ENCODE measurements around the gene GPR141.

Gene GPR141

DNA sequence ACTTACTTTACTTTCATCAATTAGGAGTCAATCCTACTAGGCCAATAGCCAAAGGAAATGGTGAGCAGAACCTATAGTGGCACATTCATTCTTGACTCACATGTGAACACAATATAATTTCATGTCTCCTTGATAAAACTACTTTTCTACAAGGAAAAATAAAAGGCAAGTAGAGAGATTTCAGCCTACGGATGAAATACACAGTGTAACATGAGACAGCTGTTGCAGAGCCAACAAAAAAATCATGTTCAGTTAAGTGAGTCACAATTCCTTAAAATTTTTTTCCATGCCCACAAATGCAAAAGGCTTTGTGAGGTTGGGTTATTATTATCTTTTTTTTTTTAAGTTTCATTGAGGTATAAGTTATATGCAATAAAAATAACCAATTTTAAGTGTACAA, 54.8 kb downstream of the GPR141 start:
- DNase-seq = no peak

DNA sequence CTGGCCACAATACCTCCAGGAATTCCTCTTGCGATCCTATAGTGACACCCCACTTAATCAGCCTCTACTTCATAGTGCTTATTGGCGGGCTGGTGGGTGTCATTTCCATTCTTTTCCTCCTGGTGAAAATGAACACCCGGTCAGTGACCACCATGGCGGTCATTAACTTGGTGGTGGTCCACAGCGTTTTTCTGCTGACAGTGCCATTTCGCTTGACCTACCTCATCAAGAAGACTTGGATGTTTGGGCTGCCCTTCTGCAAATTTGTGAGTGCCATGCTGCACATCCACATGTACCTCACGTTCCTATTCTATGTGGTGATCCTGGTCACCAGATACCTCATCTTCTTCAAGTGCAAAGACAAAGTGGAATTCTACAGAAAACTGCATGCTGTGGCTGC, 56.8 kb downstream of the GPR141 start:
- no peak for DNase-seq

DNA sequence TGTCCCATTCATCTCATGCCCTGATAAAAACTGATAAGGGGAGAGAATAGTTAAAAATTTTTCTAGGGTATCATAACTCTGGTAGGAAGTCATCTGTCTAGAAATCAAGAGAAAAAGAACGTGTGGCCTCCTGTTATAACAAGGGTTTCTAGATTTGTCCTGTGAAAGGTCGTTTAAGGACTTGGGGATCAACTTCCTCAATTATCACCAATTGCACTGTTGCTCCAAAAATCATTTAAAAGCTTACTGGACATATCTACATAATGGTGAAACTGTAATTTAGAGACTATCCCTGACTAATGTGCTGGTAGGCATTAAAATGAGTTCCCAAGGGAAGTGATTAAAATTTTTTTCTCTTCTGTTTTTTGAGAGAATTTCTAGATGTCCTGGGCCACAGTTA, 58.2 kb downstream of the GPR141 start:
- no peak for DNase-seq

DNA sequence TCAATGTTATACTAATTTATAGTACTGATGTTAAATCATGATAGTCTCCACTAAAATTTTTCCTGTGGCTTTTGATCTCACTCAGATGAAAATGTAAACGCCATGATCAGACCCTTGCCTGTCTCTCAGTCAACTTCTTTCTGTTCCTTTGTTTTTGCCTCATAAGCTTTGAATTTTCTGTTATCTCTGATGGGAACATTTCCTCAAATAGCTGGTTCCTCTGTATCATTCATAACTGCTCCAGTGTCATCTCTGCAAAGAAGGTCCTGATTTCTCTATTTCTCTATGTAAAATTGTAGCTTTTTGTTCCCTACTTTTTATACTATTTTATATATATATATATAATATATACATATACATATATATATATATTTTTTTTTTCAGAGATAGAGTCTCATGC, 67.5 kb downstream of the GPR141 start:
- DNase-seq = no peak

DNA sequence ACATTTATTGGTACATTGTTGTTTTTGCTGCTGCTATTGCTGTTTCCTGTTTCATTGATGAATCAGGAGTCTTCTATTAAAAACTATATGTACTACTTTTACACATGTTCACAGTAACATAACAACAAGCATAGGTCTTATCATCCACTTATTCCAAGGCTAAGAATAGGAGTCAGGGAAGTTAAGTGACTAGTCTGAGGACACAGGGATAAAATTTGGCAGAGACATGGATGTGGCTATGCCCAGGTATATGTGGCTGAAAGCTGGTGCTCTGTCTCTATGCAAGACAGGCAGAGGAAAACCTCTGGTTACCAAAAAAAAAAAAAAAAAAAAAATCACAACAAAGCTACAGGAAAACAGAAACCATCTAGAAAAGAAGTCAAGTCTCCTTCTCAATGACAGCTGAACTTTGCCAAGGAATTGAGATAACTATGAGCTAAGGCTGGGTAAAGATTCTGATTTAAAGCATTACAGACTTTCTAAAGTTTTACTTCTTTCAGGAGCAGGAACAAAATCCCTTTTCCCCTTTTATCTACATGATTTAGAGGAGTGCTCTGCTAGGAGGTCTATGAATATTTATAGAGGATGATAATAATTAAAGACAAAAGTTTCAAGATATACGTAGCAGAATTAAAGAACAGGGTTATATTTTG, 70.0 kb downstream of the GPR141 start:
- no peak for DNase-seq

DNA sequence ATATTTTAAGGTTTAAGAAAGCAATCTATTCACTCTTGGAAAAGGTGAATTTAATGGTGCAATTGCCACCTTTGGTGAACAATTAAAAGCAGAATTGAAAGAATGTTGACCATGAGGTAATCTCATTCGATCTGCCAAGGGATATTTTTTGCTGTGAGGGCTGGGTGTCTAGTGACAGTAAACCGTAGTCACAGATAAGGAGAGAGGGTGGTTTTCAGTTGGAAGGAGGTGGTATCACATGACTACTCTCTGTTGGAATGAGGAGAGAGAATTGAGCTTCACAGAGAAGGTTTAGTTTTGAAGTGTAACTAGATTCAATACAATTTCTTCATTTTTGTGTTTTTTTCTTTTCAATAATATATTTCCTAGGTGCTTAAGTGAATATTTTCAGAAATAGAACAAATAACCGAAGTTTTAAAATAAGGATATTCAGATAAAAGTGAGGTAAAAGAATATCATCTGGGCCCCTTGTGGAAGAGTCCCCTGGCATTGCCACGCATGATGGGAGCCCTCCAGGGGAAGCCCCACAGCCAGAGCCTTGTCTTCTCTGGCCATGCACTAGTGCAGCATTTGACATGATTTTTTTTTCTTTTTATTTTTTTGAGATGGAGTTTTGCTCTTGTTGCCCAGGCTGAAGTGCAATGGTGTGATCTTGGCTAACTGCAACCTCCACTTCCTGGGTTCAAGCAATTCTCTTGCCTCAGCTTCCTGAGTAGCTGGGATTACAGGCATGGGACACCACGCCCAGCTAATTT, 73.4 kb downstream of the GPR141 start:
- DNase-seq = no peak

DNA sequence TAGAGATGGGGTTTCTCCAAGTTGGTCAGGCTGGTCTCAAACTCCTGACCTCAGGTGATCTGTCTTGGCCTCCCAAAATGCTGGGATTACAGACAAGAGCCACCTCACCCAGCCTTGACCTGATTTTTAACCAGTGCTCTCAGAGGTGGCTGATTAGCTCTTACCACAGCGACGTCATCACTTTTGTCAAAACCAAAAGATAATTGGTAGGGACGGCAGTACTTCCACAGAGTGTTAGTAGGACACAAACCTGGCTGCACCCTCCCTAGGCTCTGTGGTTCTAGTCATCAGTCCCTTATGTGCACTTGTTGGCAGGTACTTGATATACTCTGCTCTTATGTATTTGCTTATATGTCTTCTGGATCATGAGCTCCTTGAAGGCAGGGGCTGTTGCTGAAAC, 74.0 kb downstream of the GPR141 start:
- no peak for DNase-seq

DNA sequence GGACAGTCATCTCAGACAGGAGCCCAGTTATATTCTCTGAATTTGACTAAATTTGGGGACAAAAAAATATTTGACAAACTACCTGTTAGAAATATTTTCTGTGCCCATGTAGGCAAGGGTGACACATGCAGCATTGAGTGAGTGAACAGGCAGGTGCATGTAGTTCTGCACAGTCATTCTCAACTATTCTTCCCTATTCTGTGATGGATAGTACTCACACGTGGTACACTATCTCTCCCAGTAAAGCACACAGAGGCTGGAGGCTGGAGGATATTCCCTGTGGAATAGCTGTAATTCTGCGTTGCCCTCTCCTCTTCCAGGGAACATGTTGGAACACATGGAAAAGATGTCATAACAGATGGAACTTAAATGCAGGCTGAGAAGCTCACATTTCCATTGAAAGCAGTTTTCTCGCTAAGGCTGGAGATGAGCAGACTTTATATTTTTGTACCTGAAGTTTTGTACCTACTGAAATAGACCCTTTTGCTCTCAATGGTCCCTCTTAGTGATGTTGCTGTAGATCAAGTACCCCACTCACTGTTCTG, 75.0 kb downstream of the GPR141 start:
- no peak for DNase-seq

DNA sequence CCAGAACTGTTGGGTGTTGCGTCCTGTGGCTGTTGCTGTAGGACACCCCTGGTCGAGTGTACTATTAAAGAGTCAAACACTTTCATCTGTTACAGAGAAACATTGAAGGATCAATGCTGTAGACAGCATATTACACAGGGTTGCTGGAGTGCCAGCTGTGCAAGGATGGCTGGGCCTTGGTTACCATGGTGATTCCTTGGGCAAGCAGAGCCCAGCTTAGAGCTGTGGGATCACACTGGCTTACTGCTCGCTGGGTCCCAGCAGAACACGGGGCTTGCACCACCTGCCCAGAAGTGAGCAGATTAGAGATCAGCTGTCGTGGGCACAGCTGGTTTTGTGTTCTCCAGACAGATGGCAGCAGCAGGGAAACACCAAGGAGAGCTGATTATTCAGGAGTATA, 76.0 kb downstream of the GPR141 start:
- DNase-seq = no peak

DNA sequence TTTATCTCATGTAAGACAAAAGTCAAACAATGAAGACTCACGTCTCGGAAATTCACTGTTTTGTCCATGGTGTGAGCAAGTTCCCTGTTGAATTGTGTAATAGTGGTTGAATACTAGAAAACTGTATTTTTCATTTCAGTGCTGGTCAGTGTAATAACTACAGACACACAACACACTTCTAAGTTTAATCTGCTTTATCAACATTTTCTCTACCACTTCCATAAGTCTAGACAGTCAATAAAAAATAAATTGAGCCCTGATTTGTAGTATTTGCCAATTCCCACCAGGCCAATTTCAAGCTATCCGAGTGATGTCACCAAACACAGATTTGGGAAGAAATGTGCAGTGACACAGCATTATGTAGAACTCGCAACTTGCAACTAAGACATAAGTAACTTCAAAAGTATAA, 81.9 kb downstream of the GPR141 start:
- no peak for DNase-seq

DNA sequence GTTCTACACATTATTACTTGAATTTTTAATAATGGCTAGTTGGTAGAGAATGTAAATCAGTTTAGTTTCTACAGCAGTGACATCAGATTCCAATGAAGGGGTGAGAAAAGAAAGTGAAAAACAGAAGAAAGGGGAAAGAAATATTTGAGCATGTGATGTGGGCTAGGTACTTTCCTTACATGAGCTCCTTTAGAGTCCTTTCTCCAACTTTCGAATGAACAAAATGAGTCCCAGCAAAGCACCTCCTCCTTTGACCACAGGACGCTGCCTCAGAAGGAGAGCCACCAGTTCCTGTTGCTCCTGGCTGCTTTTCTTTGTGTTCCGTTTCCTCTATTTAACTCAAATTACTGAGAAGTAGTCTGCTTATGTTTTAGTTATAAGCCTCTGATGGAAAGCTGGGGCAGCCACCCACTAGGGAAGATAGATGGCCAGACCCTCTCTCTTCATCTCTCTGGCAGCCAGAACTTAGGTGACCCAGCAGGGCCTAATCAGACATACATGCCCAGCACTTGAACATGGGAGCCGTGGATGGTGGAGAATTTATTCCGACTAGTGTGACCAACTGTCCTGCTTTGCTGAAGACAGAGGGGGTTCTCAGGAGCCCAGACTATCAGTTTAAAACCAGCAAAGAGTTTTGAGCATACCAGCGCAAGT, 82.4 kb downstream of the GPR141 start:
- no peak for DNase-seq

DNA sequence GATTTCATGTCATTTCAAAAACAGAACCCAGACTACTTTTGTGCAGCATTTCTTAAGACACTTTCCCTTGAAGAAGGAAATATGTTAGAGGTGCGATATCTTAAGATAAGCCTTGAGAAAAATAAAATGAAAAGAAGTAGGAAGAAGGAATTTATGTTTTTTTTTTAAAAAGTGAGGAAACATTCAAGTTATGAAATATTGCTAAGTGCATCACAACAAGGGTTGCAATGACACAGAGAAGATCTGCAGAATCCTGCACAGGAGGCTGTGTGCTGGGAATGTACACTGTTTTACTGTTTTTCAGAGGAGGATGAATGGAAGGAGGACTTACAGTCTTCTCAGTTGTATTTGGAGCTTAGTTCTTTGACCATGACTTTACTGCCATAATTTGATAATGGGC, 85.0 kb downstream of the GPR141 start:
- DNase-seq = no peak

DNA sequence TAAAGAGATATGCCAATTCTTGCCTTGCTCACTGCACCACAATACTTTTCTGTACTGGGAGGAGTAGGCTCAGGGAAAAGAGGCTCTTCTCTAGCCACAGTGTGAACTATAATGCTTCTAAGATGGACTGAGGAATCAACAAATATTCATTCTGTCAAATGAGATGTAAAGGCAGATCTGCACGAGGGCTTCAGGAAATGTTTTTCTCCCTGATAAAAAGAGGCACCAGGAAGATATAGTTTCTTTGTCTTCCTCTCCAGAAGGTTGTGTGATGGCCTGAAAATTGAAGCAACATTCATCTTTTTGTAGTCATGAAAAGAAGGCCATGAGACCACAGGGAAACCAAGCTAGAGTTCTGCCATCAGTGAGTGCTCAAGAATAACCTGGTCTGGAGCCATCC, 85.7 kb downstream of the GPR141 start:
- DNase-seq = no peak

DNA sequence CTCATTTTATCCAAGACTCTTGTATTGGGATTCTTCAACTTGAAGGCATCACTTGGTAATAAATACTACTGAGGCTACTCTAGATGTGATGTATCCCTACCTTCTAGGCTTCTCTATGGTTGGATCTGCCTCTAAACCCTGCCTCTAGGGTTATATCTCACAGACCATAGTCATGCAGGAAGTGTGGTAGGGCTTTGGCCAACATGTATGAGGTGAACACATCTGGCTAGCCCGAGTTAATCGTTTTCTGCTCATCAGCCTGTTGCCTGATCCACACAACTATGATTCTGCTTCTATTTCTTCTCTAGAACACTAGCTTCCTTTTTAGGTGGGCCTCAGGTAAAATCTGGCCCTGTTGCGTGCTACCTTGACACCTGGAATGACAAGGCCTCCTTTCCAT, 86.2 kb downstream of the GPR141 start:
- DNase-seq = no peak

DNA sequence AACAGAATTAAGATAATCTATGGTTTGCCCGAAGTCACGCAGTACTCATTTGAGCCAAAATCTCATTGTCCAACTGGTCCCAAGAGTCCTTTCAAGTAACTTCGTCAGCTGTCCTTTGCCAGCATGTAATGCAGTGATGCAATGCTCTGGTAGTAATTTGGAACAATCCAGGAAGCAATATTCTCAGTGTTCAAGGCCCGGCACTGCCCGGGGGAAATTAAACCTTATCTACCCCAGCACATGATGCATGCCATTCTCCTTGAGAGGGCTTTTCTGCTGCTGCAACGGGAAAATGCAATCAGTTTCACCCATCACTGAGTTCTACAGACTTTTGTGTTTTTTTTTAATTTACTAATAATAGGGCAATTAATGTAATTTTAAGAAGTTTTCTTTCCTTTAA, 87.3 kb downstream of the GPR141 start:
- DNase-seq = no peak

DNA sequence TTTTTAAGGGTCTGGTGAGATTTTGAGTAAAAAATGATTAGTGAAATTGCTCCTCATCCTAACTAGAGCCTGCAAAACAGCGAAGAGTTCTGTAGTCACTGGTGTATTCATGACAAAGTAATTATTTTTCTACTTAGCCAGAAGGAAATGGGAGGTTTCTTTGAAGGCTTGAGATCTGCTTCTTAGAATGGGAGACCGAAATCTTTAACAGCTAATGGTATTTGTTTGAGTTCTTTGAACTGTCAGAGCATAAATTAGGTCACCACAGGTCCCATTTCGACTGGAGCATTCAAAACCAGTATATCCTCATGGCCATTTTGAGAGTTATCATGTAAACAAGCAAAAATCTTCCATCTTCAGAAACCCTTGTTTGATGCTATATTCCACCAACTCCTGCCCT, 87.8 kb downstream of the GPR141 start:
- no peak for DNase-seq

DNA sequence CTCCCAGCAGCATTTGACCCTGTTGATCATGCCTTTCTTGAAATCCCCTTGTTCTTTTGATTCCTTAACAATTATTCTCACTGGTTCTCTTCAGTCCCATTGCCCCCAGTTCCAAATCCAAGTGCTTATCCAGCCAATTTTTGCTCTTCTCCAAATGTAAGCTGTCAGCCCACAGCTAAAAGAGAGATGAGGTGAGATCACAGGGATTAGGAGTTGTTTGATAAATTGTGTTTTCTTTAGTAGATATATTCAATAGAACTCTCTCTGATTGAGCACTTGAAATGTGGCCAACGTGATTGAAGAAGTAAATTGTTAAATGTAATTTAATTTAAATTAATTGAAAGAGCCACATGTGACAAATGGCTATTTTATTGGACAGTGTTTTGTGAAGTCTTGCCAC, 88.2 kb downstream of the GPR141 start:
- DNase-seq = no peak

DNA sequence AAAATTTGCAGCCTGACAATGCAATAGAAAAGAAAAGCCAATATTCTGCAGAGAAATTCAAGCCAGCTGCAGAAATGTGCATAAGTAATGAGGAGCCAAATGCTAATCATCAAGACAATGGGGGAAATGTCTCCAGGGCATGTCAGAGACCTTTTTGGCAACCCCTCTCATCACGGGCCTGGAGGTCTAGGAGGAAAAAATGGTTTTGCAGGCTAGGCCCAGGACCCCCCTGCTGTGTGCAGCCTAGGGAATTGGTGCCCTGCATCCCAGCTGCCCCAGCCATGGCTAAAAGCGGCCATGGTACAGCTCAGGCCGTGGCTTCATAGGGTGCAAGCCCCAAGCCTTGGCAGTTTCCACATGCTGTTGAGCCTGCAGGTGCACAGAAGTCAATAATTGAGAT, 92.4 kb downstream of the GPR141 start:
- DNase-seq = no peak

DNA sequence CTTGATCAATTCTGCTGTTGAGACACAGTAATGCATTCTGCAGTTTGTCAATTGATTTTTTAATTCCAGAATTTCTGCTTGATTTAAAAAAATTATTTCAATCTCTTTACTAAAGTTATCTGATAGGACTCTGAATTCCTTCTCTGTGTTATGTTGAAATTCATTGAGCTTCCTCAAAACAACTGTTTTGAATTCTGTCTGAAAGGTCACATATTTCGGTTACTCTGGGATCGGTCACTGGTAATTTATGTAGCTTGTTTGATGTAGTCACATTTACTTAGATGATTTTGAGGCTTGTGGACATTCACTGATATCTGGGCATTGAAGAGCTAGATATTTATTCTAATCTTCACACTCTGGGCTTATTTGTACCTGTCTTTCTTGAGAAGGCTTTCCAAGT, 97.6 kb downstream of the GPR141 start:
- DNase-seq = no peak

DNA sequence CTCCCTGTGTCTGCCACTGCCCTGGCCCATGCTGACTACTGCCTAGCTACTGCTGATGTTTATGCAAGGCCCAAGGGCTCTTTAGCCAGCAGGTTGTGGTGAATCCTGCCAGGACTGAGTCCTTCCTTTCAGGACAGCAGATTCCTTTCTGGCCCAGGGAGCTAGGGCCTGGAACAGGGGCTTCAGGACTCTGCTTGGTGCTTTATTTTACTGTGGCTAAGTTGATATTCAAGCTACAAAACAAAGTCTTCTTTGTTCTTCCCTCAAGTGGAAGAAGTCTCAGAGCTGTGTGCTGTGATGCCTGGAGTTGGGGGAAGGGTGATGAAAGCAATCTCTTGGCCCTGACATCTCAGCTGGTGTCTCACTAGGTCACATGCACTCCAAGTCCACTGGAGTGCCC, 98.6 kb downstream of the GPR141 start:
- no peak for DNase-seq

DNA sequence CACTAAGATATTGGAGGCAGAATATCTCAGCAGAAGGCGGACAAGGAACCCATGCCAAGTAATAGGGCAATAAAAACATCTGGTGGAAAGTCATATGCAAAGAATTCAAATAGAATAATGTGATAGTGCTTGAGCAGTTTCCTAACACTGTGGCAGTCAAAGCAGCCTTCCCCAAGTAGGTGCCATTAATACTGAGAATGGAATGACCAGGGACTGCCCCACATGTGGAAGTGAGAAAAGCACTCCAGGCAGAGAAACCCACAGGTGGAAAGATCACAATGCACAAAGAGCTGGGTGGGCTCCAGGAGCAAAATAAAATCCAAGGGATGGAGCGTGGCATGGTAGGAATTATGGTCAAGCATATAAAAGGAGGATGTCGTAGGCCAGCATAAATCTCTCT, 100.4 kb downstream of the GPR141 start:
- no peak for DNase-seq

DNA sequence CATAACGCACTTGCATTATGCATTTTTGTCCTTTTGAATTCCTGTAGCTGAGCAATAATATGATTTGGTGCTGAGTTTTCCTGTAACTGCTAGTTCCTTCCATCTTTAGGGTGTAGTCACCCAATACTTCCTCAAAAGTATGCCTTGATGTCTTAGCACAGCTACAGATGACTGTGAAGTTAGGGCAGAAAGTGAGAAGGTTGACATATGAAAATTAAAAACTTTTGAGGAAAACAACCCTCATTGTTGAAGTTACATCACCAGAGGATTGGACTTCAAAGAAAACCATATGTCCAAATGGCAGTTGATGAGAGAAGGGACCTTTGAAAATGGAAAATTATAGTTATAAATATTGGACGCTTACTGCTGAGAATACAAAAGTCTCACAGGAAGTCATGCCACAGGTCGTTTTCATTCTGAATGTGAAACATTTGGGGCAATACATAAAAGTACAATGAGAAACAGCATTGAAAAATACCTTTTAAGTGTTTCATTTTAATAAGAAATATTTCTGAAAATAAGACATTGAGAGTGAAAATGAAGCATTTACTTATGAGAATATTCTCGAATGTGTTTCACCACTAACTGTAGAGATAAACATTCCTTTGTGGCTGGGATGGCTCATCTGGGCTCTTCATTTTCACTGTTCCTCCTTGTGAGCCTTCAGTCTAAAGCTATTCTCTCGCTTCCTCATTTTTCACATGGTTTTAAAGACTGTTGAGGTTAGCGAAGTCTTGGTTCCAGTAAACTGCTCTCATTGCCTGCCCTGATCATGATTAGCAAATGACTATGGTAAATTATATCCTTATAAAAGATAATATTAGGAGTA, 103.4 kb downstream of the GPR141 start:
- DNase-seq = no peak
